Endothelial cell of umbilical vein (primary cell): ENCODE data around the gene MCM3AP.

Experiments used
- CTCF ChIP-seq, 2 donors: IDR thresholded peaks; 1 replicate in 1 of 2; 2 replicates in 1 of 2; pipeline ENCODE4 v1.5.1; 2011; ENCODE audit warnings: low read length in 2 of 2, mild to moderate bottlenecking in 2 of 2, moderate library complexity in 2 of 2, control low read depth in 1 of 2, inconsistent platforms in 1 of 2, low read depth in 1 of 2; ENCODE audit not compliant: insufficient read depth in 1 of 2; ENCODE audit errors: extremely low read depth in 1 of 2
- POLR2AphosphoS5 ChIP-seq: IDR thresholded peaks from 2 replicates; pipeline ENCODE4 v1.6.1; 2012; ENCODE audit warnings: low read depth, mild to moderate bottlenecking, control low read depth, low read length, moderate library complexity; ENCODE audit not compliant: insufficient read depth

- TF ChIP-seq CTCF (IDR thresholded peaks at IDR 0.05; ENCODE audit: extremely low read depth in 1 of 2, insufficient read depth in 1 of 2, low read depth in 1 of 2, low read length in 2 of 2) (no peak), POLR2AphosphoS5 (no peak)
Measured at GRCh38 chr21:46202592-46203202, 82.7 kb downstream of the MCM3AP start.
